Immature natural killer cell (primary cell): ENCODE measurements around the gene HDAC4. TPM values are rescaled to one million over a fixed set of nuclear protein-coding genes. Genes with fewer than 3 reads are reported as not detected.

Experiments used
- DNase-seq, 3 donors: peaks; one replicate each; pipeline ENCODE4 v3.0.0; 2022; ENCODE audit warnings: mixed read lengths in 1 of 3
- H3K27ac Mint-ChIP-seq, 6 donors: one replicate each; pipeline ENCODE4 v1.8.0; 2020; ENCODE audit warnings: mixed read lengths in 6 of 6, mild to moderate bottlenecking in 5 of 6, inconsistent platforms in 4 of 6, moderate library complexity in 3 of 6
- H3K27me3 Mint-ChIP-seq, 3 donors: one replicate each; pipeline ENCODE4 v1.8.0; 2020 to 2021; ENCODE audit warnings: low read depth in 3 of 3, mild to moderate bottlenecking in 3 of 3, mixed read lengths in 3 of 3, moderate library complexity in 3 of 3, inconsistent platforms in 1 of 3
- H3K36me3 Mint-ChIP-seq, 3 donors: one replicate each; pipeline ENCODE4 v1.8.0; 2020; ENCODE audit warnings: mixed read lengths in 3 of 3, inconsistent platforms in 2 of 3, mild to moderate bottlenecking in 2 of 3
- H3K4me1 Mint-ChIP-seq, 2 donors: one replicate each; pipeline ENCODE4 v1.8.0; 2020; ENCODE audit warnings: inconsistent platforms in 2 of 2, mild to moderate bottlenecking in 2 of 2, mixed read lengths in 2 of 2, moderate library complexity in 1 of 2
- H3K4me3 Mint-ChIP-seq, 5 donors: one replicate each; pipeline ENCODE4 v1.8.0; 2020; ENCODE audit warnings: mild to moderate bottlenecking in 5 of 5, mixed read lengths in 5 of 5, inconsistent platforms in 3 of 5, moderate library complexity in 3 of 5
- H3K9me3 Mint-ChIP-seq, 6 donors: one replicate each; pipeline ENCODE4 v1.8.0; 2020; ENCODE audit warnings: mild to moderate bottlenecking in 6 of 6, mixed read lengths in 6 of 6, inconsistent platforms in 4 of 6, moderate library complexity in 3 of 6
- polyA plus RNA-seq, 3 donors: library from polyadenylated mRNA; unstranded; fragments of 300-500 nt; fragmentation: Illumina TruSeq; gene quantifications; one replicate each; pipeline ENCODE4 v1.2.3, GENCODE V29; 2021

Gene HDAC4
- polyA plus RNA-seq, 3 donors from 2014 or later = 1.9 to 8.1 (median 5.1) TPM

GRCh38 chr2:239066597-239066996 is 334.2 kb downstream of the HDAC4 start:
- Mint-ChIP-seq H3K27ac (no peak overlapping the region), H3K27me3 (peaks cover 3 to 10% (median 4%) of the 10 kb centered on the region in 3 donors), H3K4me3 (no peak overlapping the region), H3K36me3 (peaks cover 4 to 16% (median 7%) of the 10 kb centered on the region in 3 donors), H3K9me3 (no peaks in the 10 kb centered on the region), H3K4me1 (no peaks in the 10 kb centered on the region)
- no peak for DNase-seq

DNA sequence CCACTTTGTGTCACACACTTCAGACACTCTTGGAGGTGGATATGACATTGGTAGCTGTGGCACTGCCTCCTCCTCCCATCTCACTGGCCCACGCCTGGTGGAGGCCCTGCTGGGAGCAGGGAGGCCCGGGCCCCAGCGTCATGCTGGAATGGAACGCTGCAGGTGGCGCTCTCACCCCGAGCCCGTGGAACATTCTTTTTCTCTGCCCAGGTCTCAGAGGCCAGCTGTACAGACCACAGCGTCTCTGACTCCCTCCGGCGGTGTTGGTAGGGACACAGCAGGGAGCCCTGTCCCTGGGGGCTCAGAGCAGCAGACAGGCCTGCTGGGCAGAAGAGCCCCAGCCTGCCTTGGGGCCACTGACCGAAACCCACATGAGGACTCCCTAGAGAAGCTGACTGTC is 334.9 kb downstream of the HDAC4 start:
- Mint-ChIP-seq H3K4me3 (no peak overlapping the region), H3K4me1 (peaks cover 0 to 4% of the 10 kb centered on the region in 2 donors), H3K36me3 (peaks cover 7 to 18% (median 9%) of the 10 kb centered on the region in 3 donors), H3K27me3 (peaks cover 4 to 12% (median 7%) of the 10 kb centered on the region in 3 donors), H3K27ac (no peak overlapping the region), H3K9me3 (no peaks in the 10 kb centered on the region)
- no peak for DNase-seq

DNA sequence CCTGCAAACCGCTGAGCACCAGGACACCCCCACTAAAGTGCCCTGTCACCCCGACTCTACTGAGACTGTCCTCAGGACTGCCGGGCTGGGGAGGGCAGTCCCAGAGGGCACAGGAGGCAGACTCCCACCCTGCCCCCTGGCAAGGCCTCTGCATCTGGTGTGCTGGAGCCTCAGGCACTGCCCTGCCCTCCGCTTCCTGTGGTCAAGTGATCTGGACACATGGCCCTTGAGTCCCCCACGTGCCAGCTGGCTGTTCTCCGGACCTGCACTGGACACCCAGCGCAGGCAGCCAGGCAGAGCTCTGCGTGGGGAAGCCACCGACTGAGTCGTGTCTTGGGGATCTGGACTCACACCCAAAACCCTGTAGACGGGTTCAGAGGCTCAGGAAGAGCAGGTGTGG is 335.3 kb downstream of the HDAC4 start:
- no peak for DNase-seq
- Mint-ChIP-seq H3K36me3 (peaks cover 7 to 19% (median 10%) of the 10 kb centered on the region in 3 donors), H3K27ac (no peak overlapping the region), H3K27me3 (peaks cover 4 to 12% (median 7%) of the 10 kb centered on the region in 3 donors), H3K9me3 (no peaks in the 10 kb centered on the region), H3K4me3 (no peak overlapping the region), H3K4me1 (peaks cover 0 to 4% of the 10 kb centered on the region in 2 donors)

GRCh38 chr2:239064891-239065290 is 335.9 kb downstream of the HDAC4 start:
- peaks cover 4 to 6% of the 10 kb centered on the region in 2 donors for H3K4me1 Mint-ChIP-seq
- H3K4me3 Mint-ChIP-seq = no peak overlapping the region
- H3K36me3 Mint-ChIP-seq = peaks cover 7 to 17% (median 7%) of the 10 kb centered on the region in 3 donors
- DNase-seq = no peak
- peaks cover 4 to 12% (median 7%) of the 10 kb centered on the region in 3 donors for H3K27me3 Mint-ChIP-seq
- no peaks in the 10 kb centered on the region for H3K9me3 Mint-ChIP-seq
- H3K27ac Mint-ChIP-seq = no peak overlapping the region

DNA sequence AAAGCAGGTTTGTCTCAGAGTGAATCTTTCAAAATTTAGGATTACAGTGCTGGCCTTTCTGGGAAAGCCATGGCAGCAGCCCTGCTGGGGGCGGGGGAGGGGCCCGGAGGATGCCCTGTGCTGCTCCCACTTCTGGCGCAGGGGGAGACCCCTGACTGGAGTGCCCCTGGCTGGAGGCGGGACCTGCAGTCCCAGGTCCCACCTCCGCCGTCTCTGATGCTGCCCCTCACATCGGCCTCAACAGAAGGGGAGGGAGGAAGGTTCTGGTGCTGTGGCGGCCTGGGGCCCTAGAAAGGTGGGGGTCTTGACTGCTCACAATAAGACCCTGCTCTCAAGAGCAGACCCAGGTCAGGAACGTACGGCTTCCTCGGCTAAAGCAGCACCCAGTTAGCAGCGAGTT is 336.6 kb downstream of the HDAC4 start:
- no peak for DNase-seq
- H3K4me1 Mint-ChIP-seq = peaks cover 5 to 7% of the 10 kb centered on the region in 2 donors
- H3K36me3 Mint-ChIP-seq = peaks cover 7 to 17% (median 7%) of the 10 kb centered on the region in 3 donors
- H3K4me3 Mint-ChIP-seq = no peak overlapping the region
- H3K27me3 Mint-ChIP-seq = peaks cover 4 to 12% (median 7%) of the 10 kb centered on the region in 3 donors
- no peak overlapping the region for H3K27ac Mint-ChIP-seq
- no peaks in the 10 kb centered on the region for H3K9me3 Mint-ChIP-seq

DNA sequence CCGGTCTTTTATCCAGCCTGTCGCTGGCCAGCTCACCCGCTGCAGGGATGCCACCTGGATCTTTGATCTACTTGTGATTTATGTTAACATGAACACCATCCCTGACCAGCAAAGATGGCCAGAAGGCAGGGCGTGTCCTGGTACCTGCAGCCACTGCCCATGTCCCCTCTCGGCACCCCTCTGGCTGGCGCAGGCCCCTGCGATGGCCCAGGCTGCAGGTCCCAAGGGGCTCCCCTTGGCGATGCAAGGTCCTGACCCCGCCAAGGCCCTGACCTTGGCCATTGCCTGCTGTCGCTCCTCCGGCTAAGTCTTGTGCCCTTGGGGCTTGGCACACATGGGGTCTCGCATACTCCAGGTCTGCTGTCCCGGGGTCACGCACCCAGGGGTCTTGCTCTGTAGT is 338.1 kb downstream of the HDAC4 start:
- H3K9me3 Mint-ChIP-seq = no peaks in the 10 kb centered on the region
- peaks cover 4 to 8% (median 5%) of the 10 kb centered on the region in 3 donors for H3K27me3 Mint-ChIP-seq
- DNase-seq = no peak
- no peak overlapping the region for H3K27ac Mint-ChIP-seq
- H3K4me1 Mint-ChIP-seq = peaks cover 5 to 7% of the 10 kb centered on the region in 2 donors
- H3K36me3 Mint-ChIP-seq = peaks cover 7 to 17% (median 7%) of the 10 kb centered on the region in 3 donors
- no peak overlapping the region for H3K4me3 Mint-ChIP-seq

GRCh38 chr2:239061824-239062570 is 338.8 kb downstream of the HDAC4 start:
- peaks cover 5 to 7% of the 10 kb centered on the region in 2 donors for H3K4me1 Mint-ChIP-seq
- no peaks in the 10 kb centered on the region for H3K9me3 Mint-ChIP-seq
- peaks cover 4 to 7% (median 5%) of the 10 kb centered on the region in 3 donors for H3K27me3 Mint-ChIP-seq
- H3K4me3 Mint-ChIP-seq = no peak overlapping the region
- H3K27ac Mint-ChIP-seq = no peak overlapping the region
- no peak for DNase-seq
- H3K36me3 Mint-ChIP-seq = peaks cover 7 to 17% (median 7%) of the 10 kb centered on the region in 3 donors

GRCh38 chr2:239061121-239061666 is 339.6 kb downstream of the HDAC4 start:
- Mint-ChIP-seq H3K4me1 (peaks cover 5 to 7% of the 10 kb centered on the region in 2 donors), H3K27me3 (peaks cover 2 to 7% (median 3%) of the 10 kb centered on the region in 3 donors), H3K36me3 (peaks cover 7 to 11% (median 7%) of the 10 kb centered on the region in 3 donors), H3K27ac (peak overlapping the region in 2 of 6 donors; percentile 33 to 37), H3K4me3 (peak overlapping the region in 1 of 5 donors; percentile 13), H3K9me3 (no peaks in the 10 kb centered on the region)
- no peak for DNase-seq

- Mint-ChIP-seq H3K36me3 (peaks cover 7 to 11% (median 7%) of the 10 kb centered on the region in 3 donors), H3K27ac (peak overlapping the region in 1 of 6 donors; percentile 37), H3K9me3 (no peaks in the 10 kb centered on the region), H3K4me1 (peaks cover 5 to 7% of the 10 kb centered on the region in 2 donors), H3K4me3 (no peak overlapping the region), H3K27me3 (peaks cover 2 to 7% (median 3%) of the 10 kb centered on the region in 3 donors)
- DNase-seq = no peak
Observed at GRCh38 chr2:239060676-239061075, 340.1 kb downstream of the HDAC4 start.

DNA sequence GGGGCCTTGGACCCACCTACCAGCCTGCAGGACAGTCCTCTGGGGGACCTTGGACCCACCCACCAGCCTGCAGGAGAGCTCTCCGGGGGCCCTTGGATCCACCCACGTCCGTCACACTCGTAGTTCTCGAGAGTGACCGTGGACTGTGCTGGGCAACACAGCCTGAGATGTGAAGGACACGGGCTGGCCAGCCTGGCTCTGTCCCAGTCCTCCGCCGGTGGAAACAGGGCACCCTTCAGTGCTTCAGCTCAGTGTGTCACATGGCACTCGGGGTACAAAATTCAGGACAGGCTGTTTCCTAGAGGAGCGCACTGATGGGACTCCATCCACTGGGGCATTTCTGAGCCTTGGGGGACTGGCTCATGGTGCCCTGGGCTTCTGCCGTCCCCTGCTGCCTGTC is 341.0 kb downstream of the HDAC4 start:
- H3K4me3 Mint-ChIP-seq = no peak overlapping the region
- no peak overlapping the region for H3K27ac Mint-ChIP-seq
- no peaks in the 10 kb centered on the region for H3K9me3 Mint-ChIP-seq
- peaks cover 7 to 16% (median 11%) of the 10 kb centered on the region in 3 donors for H3K36me3 Mint-ChIP-seq
- H3K27me3 Mint-ChIP-seq = peaks cover 2 to 7% (median 3%) of the 10 kb centered on the region in 3 donors
- no peak for DNase-seq
- peaks cover 5 to 7% of the 10 kb centered on the region in 2 donors for H3K4me1 Mint-ChIP-seq

DNA sequence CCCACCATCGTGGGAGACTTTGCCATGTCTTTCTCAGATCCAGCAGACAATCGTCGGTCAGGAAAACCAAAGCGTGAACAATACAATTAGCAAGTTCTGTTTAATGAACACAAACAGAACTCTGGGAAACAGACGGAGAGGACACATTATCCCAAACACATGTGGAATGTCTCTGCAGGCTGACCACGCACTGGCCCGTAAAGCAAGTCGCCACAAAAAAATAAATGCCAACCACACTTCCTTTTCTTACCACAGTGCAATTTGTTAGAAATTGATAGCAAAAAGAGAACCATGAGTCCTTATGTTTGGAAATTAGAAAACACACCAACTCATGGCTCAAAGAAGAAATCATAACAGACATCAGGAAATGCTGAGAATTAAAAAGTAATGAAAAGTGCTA is 342.1 kb downstream of the HDAC4 start:
- no peak for DNase-seq
- Mint-ChIP-seq H3K36me3 (peaks cover 7 to 16% (median 11%) of the 10 kb centered on the region in 3 donors), H3K27me3 (peaks cover 2 to 5% (median 3%) of the 10 kb centered on the region in 3 donors), H3K4me3 (no peak overlapping the region), H3K9me3 (no peaks in the 10 kb centered on the region), H3K4me1 (peaks cover 5 to 7% of the 10 kb centered on the region in 2 donors), H3K27ac (no peak overlapping the region)

- no peak overlapping the region for H3K27ac Mint-ChIP-seq
- no peak for DNase-seq
- peaks cover 11 to 17% (median 16%) of the 10 kb centered on the region in 3 donors for H3K36me3 Mint-ChIP-seq
- H3K9me3 Mint-ChIP-seq = no peaks in the 10 kb centered on the region
- H3K4me3 Mint-ChIP-seq = no peak overlapping the region
- peaks cover 5 to 7% of the 10 kb centered on the region in 2 donors for H3K4me1 Mint-ChIP-seq
- peaks cover 2 to 3% (median 2%) of the 10 kb centered on the region in 3 donors for H3K27me3 Mint-ChIP-seq
Observed at GRCh38 chr2:239057533-239057932, 343.3 kb downstream of the HDAC4 start.

DNA sequence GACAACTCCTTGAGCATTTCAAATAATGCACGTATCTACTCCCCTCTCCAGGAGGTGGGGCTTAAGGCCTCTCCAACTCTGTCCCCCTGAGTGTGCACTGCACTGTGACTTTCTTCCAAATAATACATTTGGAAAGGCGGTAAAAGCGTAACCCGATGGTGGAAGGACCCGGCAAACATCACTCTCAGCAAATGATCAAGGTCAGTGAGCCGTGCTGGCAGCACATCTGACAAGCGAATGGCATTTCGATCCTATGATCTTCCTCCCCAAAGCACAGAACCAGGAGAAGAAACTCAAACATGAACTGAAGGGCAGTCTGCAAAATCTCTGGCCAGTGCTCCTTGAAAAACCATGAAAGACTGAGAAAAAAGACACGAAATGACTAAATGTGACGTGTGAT is 344.2 kb downstream of the HDAC4 start:
- Mint-ChIP-seq H3K4me3 (no peak overlapping the region), H3K27ac (no peak overlapping the region), H3K4me1 (peaks cover 5 to 7% of the 10 kb centered on the region in 2 donors), H3K9me3 (no peaks in the 10 kb centered on the region), H3K27me3 (peaks cover 2 to 3% (median 2%) of the 10 kb centered on the region in 3 donors), H3K36me3 (peaks cover 11 to 16% (median 15%) of the 10 kb centered on the region in 3 donors)
- no peak for DNase-seq
